Loucy (cell line): ENCODE results near the gene ETS2.

Experiments
- H2AFZ ChIP-seq: fragments of 200-600 bp; sonication (generic); 2 replicates; pipeline ENCODE4 v1.6.0; 2016; ENCODE audit warnings: antibody characterized with exemption, mild to moderate bottlenecking, low read length, moderate library complexity
- H3F3A ChIP-seq: fragments of 200-600 bp; 2 replicates; pipeline ENCODE4 v1.6.0; 2016; ENCODE audit warnings: antibody characterized with exemption, low read depth, mild to moderate bottlenecking
- H3K27me3 ChIP-seq: fragments of 200-600 bp; sonication (generic); 2 replicates; pipeline ENCODE4 v1.6.1; 2014; ENCODE audit warnings: low read length, mild to moderate bottlenecking; ENCODE audit not compliant: insufficient read depth, poor library complexity, severe bottlenecking
- H3K36me3 ChIP-seq: fragments of 200-600 bp; sonication (generic); 2 replicates; pipeline ENCODE4 v1.6.1; 2016; ENCODE audit warnings: low read length; ENCODE audit not compliant: insufficient read depth
- H3K4me1 ChIP-seq: fragments of 200-600 bp; sonication (generic); 2 replicates; pipeline ENCODE4 v1.5.1; 2014; ENCODE audit warnings: low read length, mild to moderate bottlenecking; ENCODE audit not compliant: insufficient read depth, poor library complexity, severe bottlenecking
- H3K4me2 ChIP-seq: fragments of 200-600 bp; sonication (generic); 2 replicates; pipeline ENCODE4 v1.6.0; 2014; ENCODE audit warnings: antibody characterized with exemption, low read length, low read depth, mild to moderate bottlenecking; ENCODE audit not compliant: poor library complexity, severe bottlenecking
- H3K4me3 ChIP-seq: fragments of 200-600 bp; sonication (generic); 2 replicates; pipeline ENCODE4 v1.5.1; 2014; ENCODE audit warnings: low read length, mild to moderate bottlenecking, mixed read lengths; ENCODE audit not compliant: poor library complexity, severe bottlenecking
- H3K79me2 ChIP-seq: fragments of 200-600 bp; sonication (generic); 2 replicates; pipeline ENCODE4 v1.6.1; 2014; ENCODE audit warnings: low read length; ENCODE audit not compliant: insufficient read depth
- H3K9ac ChIP-seq: fragments of 200-600 bp; sonication (generic); 2 replicates; pipeline ENCODE4 v1.6.0; 2014; ENCODE audit warnings: mild to moderate bottlenecking, low read depth, low read length, moderate library complexity; ENCODE audit not compliant: poor library complexity, severe bottlenecking
- H3K9me2 ChIP-seq: fragments of 200-600 bp; sonication (generic); replicated peaks from 2 replicates; pipeline ENCODE4 v1.6.1; 2016; ENCODE audit warnings: low read depth, low read length, mixed read lengths
- H3K9me3 ChIP-seq: fragments of 200-600 bp; sonication (generic); 2 replicates; pipeline ENCODE4 v1.6.1; 2014; ENCODE audit warnings: mild to moderate bottlenecking, antibody characterized with exemption, low read length, low read depth; ENCODE audit not compliant: insufficient read depth
- H4K20me1 ChIP-seq: fragments of 200-600 bp; sonication (generic); 2 replicates; pipeline ENCODE4 v1.6.0; 2014; ENCODE audit warnings: antibody characterized with exemption, low read length, mild to moderate bottlenecking; ENCODE audit not compliant: insufficient read depth, poor library complexity, severe bottlenecking
- CTCF ChIP-seq: fragments of 200-600 bp; sonication (generic); conservative IDR thresholded peaks from 2 replicates; pipeline ENCODE4 v1.5.1; 2014; ENCODE audit warnings: mild to moderate bottlenecking, antibody characterized with exemption, low read length
- EZH2phosphoT487 ChIP-seq: fragments of 200-600 bp; IDR thresholded peaks from 2 replicates; pipeline ENCODE4 v1.6.1; 2018; ENCODE audit warnings: antibody characterized with exemption, mild to moderate bottlenecking, moderate library complexity, borderline replicate concordance

The ETS2 gene

GRCh38 chr21:38861056-38861455 lies 55.3 kb downstream of the ETS2 start:
- Histone ChIP-seq H3K4me2 (peak overlapping the region; percentile 61), H3K9ac (no peak overlapping the region), H2AFZ (no peak overlapping the region), H3K9me3 (no peaks in the 10 kb centered on the region), H3K79me2 (no peaks in the 10 kb centered on the region), H4K20me1 (no peaks in the 10 kb centered on the region), H3K4me1 (peaks cover 23% of the 10 kb centered on the region), H3K36me3 (no peaks in the 10 kb centered on the region), H3K27me3 (no peaks in the 10 kb centered on the region), H3K4me3 (no peak overlapping the region), H3F3A (no peaks in the 10 kb centered on the region), H3K9me2 (no peaks in the 10 kb centered on the region)
- TF ChIP-seq CTCF (no peak), EZH2phosphoT487 (no peak)

GRCh38 chr21:38861989-38862683 lies 56.4 kb downstream of the ETS2 start:
- H2AFZ ChIP-seq = peak overlapping the region; percentile 19; the same call in 1 of the 2 replicates
- H3K36me3 ChIP-seq = no peaks in the 10 kb centered on the region
- TF ChIP-seq EZH2phosphoT487 (no peak), CTCF (no peak)
- peak overlapping the region; percentile 18 for H3K9ac ChIP-seq
- no peaks in the 10 kb centered on the region for H3K9me3 ChIP-seq
- H3K4me3 ChIP-seq = peak overlapping the region; percentile 34
- no peaks in the 10 kb centered on the region for H3K79me2 ChIP-seq
- no peaks in the 10 kb centered on the region for H3K27me3 ChIP-seq
- no peaks in the 10 kb centered on the region for H3F3A ChIP-seq
- H3K9me2 ChIP-seq = no peaks in the 10 kb centered on the region
- no peaks in the 10 kb centered on the region for H4K20me1 ChIP-seq
- peaks cover 23% of the 10 kb centered on the region for H3K4me1 ChIP-seq
- peak overlapping the region; percentile 61 for H3K4me2 ChIP-seq

GRCh38 chr21:38863291-38863690 lies 57.6 kb downstream of the ETS2 start:
- Histone ChIP-seq H3K9ac (no peak overlapping the region), H3K27me3 (no peaks in the 10 kb centered on the region), H3K79me2 (no peaks in the 10 kb centered on the region), H3K9me3 (no peaks in the 10 kb centered on the region), H4K20me1 (no peaks in the 10 kb centered on the region), H3K9me2 (no peaks in the 10 kb centered on the region), H3F3A (no peaks in the 10 kb centered on the region), H3K36me3 (no peaks in the 10 kb centered on the region), H3K4me1 (peaks cover 23% of the 10 kb centered on the region), H3K4me2 (no peak overlapping the region), H3K4me3 (no peak overlapping the region), H2AFZ (no peak overlapping the region)
- TF ChIP-seq EZH2phosphoT487 (no peak), CTCF (no peak)
